Uterus (tissue), 2 donors: ENCODE results near the gene MESD.

Experiments used
- CTCF ChIP-seq, 4 experiments: fragments of 200-600 bp in 2 of 4; fragments of 450-650 bp in 2 of 4; sonication (generic) in 2 of 4; IDR thresholded peaks; one replicate each; pipeline ENCODE4 v1.5.1; 2016 to 2019; ENCODE audit warnings: antibody characterized with exemption in 4 of 4, mild to moderate bottlenecking in 2 of 4, moderate library complexity in 1 of 4
- POLR2A ChIP-seq, 2 donors: fragments of 450-650 bp; IDR thresholded peaks; one replicate each; pipeline ENCODE4 v1.6.1; 2016; ENCODE audit warnings: antibody characterized with exemption in 2 of 2, mild to moderate bottlenecking in 1 of 2, moderate library complexity in 1 of 2

DNA sequence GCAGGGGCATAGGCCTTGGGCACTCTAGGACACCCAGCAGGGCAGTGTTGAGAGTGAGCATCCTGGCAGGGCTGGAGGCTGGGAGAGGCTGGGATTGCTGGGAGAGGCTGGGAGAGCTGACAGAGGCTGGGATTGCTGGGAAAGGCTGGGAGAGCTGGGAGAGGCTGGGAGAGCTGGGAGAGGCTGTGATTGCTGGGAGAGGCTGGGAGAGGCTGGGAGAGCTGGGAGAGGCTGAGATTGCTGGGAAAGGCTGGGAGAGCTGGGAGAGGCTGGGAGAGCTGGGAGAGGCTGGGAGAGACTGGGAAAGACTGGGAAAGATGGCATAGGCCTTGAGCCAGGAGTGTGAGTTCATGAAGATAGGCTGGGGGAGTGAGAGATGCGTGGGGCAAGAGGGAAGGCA is 77.8 kb downstream of the MESD start:
- TF ChIP-seq CTCF (IDR thresholded peaks at IDR 0.05) (no peak), POLR2A (IDR thresholded peaks at IDR 0.05) (no peak)
